ENCODE data around the gene RNF14.
"Not testable (repeated sequence)": the region's sequence is repeated elsewhere in the genome, so short reads cannot be mapped to it uniquely, and the experiment has no call there.

RNF14 gene

GRCh38 chr5:142032150-142032549 is 63.2 kb downstream of the RNF14 start:
- Histone ChIP-seq H3K4me3 (ENCODE audit: low read depth, low read length) (no peak overlapping the region), H3K9me3 (ENCODE audit: severe bottlenecking) (no peaks in the 10 kb centered on the region), H3K27ac (no peak overlapping the region), H3K27me3 (ENCODE audit: insufficient read depth, low read depth, severe bottlenecking) (no peaks in the 10 kb centered on the region), H3K36me3 (no peaks in the 10 kb centered on the region)
- no peak for TF ChIP-seq CTCF (IDR thresholded peaks at IDR 0.05; ENCODE audit: low read depth, low read length)
- no peak for DNase-seq

GRCh38 chr5:142032747-142033631 is 64.1 kb downstream of the RNF14 start:
- H3K9me3 ChIP-seq (ENCODE audit: severe bottlenecking): no peaks in the 10 kb centered on the region
- H3K36me3 ChIP-seq: no peaks in the 10 kb centered on the region
- no peak for TF ChIP-seq CTCF (IDR thresholded peaks at IDR 0.05; ENCODE audit: low read depth, low read length)
- no peak overlapping the region for H3K27ac ChIP-seq
- H3K27me3 ChIP-seq (ENCODE audit: insufficient read depth, low read depth, severe bottlenecking): no peaks in the 10 kb centered on the region
- no peak for DNase-seq
- H3K4me3 ChIP-seq (ENCODE audit: low read depth, low read length): no peak overlapping the region

GRCh38 chr5:142033632-142034567 is 65.0 kb downstream of the RNF14 start:
- H3K36me3 ChIP-seq; H3K9me3 ChIP-seq (ENCODE audit: severe bottlenecking); H3K27me3 ChIP-seq (ENCODE audit: insufficient read depth, low read depth, severe bottlenecking); DNase-seq; H3K27ac ChIP-seq; H3K4me3 ChIP-seq (ENCODE audit: low read depth, low read length): not testable (repeated sequence)

- H3K27me3 ChIP-seq (ENCODE audit: insufficient read depth, low read depth, severe bottlenecking): no peaks in the 10 kb centered on the region
- no peak overlapping the region for H3K4me3 ChIP-seq (ENCODE audit: low read depth, low read length)
- no peak for TF ChIP-seq CTCF (IDR thresholded peaks at IDR 0.05; ENCODE audit: low read depth, low read length)
Measured at GRCh38 chr5:142034994-142035393, 66.1 kb downstream of the RNF14 start.

GRCh38 chr5:142036918-142037317 is 68.0 kb downstream of the RNF14 start:
- H3K27ac ChIP-seq: no peak overlapping the region
- no peak overlapping the region for H3K4me3 ChIP-seq (ENCODE audit: low read depth, low read length)
- H3K36me3 ChIP-seq: no peaks in the 10 kb centered on the region
- no peaks in the 10 kb centered on the region for H3K27me3 ChIP-seq (ENCODE audit: insufficient read depth, low read depth, severe bottlenecking)
- no peaks in the 10 kb centered on the region for H3K9me3 ChIP-seq (ENCODE audit: severe bottlenecking)
- DNase-seq: no peak
- no peak for TF ChIP-seq CTCF (IDR thresholded peaks at IDR 0.05; ENCODE audit: low read depth, low read length)

More at GRCh38 chr5:142034994-142035393, 66.1 kb downstream of the RNF14 start:
- DNase-seq: no peak
- H3K36me3 ChIP-seq: no peaks in the 10 kb centered on the region
- no peaks in the 10 kb centered on the region for H3K9me3 ChIP-seq (ENCODE audit: severe bottlenecking)
- no peak overlapping the region for H3K27ac ChIP-seq

GRCh38 chr5:142037599-142037998 is 68.7 kb downstream of the RNF14 start:
- H3K27ac ChIP-seq; H3K27me3 ChIP-seq (ENCODE audit: insufficient read depth, low read depth, severe bottlenecking); H3K36me3 ChIP-seq; DNase-seq; H3K9me3 ChIP-seq (ENCODE audit: severe bottlenecking); H3K4me3 ChIP-seq (ENCODE audit: low read depth, low read length): not testable (repeated sequence)

Measured in WERI-Rb-1 (cell line).